HepG2 (cell line): ENCODE measurements around the gene NTN3.

Experiments used
- ATF4 ChIP-seq, 2 experiments: fragments of 450-650 bp in 1 of 2; sonication (generic) in 1 of 2; formaldehyde crosslinking; IDR thresholded peaks; 2 replicates each; pipeline versions ENCODE4 v1.5.0 to v1.8.0; 2020 to 2022; ENCODE audit warnings: mild to moderate bottlenecking in 1 of 2, missing genetic modification reagents in 1 of 2
- ESRRA ChIP-seq: sonication (generic); formaldehyde crosslinking; IDR thresholded peaks from 2 replicates; pipeline ENCODE4 v1.5.1; 2020; ENCODE audit warnings: mild to moderate bottlenecking, low read depth, missing genetic modification reagents
- FOXK2 ChIP-seq: fragments of 450-650 bp; IDR thresholded peaks from 2 replicates; pipeline ENCODE4 v1.6.1; 2016
- KDM1A ChIP-seq: IDR thresholded peaks from 2 replicates; pipeline ENCODE4 v1.6.1; 2016; ENCODE audit warnings: missing compliant biosample characterization
- KLF16 ChIP-seq, 2 experiments: sonication (generic) in 1 of 2; formaldehyde crosslinking in 1 of 2; IDR thresholded peaks; 2 replicates each; pipeline versions ENCODE4 v1.6.1 to v1.8.0; 2016 to 2023; ENCODE audit warnings: missing genetic modification reagents in 2 of 2, missing compliant biosample characterization in 1 of 2
- POLR2A ChIP-seq, 2 experiments: IDR thresholded peaks; 2 replicates each; pipeline ENCODE4 v1.6.1; 2011; ENCODE audit warnings: low read depth in 2 of 2, low read length in 2 of 2, mild to moderate bottlenecking in 1 of 2, moderate library complexity in 1 of 2; ENCODE audit not compliant: insufficient read depth in 1 of 2
- RAD21 ChIP-seq: fragments of 450-650 bp; formaldehyde crosslinking; IDR thresholded peaks from 2 replicates; pipeline ENCODE4 v1.5.0; 2020; ENCODE audit warnings: mild to moderate bottlenecking
- TBL1XR1 ChIP-seq: fragments of 150-350 bp; IDR thresholded peaks from 2 replicates; pipeline ENCODE4 v1.6.1; 2014; ENCODE audit warnings: borderline replicate concordance, low read length; ENCODE audit not compliant: partially characterized antibody

DNA sequence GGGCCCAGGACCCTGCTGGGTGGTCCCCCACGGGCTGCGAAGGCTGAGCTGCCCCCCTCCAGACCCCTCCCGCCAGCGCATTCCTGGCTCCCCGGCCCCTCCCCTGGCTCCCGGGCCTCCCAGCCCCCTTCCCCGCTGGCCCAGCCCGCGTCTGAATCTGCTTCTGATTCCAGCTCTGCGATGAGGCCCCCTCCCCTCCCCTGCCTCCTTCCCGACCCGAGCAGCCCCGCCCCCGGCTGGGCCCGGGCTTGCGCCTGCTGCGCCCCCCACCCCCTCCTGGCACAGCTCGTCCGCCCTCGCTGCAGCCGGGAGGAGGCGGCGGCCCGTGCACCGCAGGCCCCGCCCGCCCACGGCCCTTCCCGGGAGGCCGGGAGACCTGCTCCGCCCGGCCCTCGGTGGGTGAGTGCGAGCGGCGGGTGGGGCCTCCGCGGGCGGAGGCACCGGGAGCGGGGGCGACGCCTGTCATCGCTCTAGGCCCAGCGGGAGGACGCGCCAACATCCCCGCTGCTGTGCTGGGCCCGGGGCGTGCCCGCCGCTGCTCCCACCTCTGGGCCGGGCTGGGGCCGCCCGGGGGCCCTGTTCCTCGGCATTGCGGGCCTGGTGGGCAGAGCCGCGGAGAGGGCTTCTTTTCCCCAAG lies at the start of gene NTN3:
- no peak for TF ChIP-seq ESRRA
- TF ChIP-seq KDM1A: no peak
- TF ChIP-seq KLF16 (CRISPR knock-in tag; IDR thresholded peaks at IDR 0.05): no peak
- TF ChIP-seq POLR2A (IDR thresholded peaks at IDR 0.05; ENCODE audit: insufficient read depth in 1 of 2, low read depth in 2 of 2, low read length in 2 of 2): no peak
- 0 out of 2 replicates have a peak, but pooled peaks have one; percentile 24 for TF ChIP-seq RAD21 (CRISPR knock-in tag)
- TF ChIP-seq ATF4 (CRISPR knock-in tag; IDR thresholded peaks at IDR 0.05): no peak
- no peak for TF ChIP-seq TBL1XR1
- no peak for TF ChIP-seq FOXK2
